NCI-H510A (cell line): ENCODE data around the gene ELF2.
"Not testable (repeated sequence)": the region's sequence is repeated elsewhere in the genome, so short reads cannot be mapped to it uniquely, and the experiment has no call there.

Experiments
- DNase-seq: peaks from one replicate; lab custom pipeline; 2025; lab: John Stamatoyannopoulos, UW

The ELF2 gene

GRCh38 chr4:139188648-139189416 is 11.8 kb upstream of the ELF2 start:
- DNase-seq, result no peak

- no peak for DNase-seq
Measured at GRCh38 chr4:139184129-139184528, 7.1 kb upstream of the ELF2 start.

GRCh38 chr4:139177869-139178619 is 1.0 kb upstream of the ELF2 start:
- peak; percentile 78 for DNase-seq

GRCh38 chr4:139176302-139177048 is 543 bp downstream of the ELF2 start:
- DNase-seq, result peak; percentile 56

GRCh38 chr4:139175646-139176301 is 1.2 kb downstream of the ELF2 start:
- DNase-seq, result peak; percentile 23

- DNase-seq, result no peak
Measured at GRCh38 chr4:139171876-139172691, 4.9 kb downstream of the ELF2 start.

- no peak for DNase-seq
Measured at GRCh38 chr4:139170932-139171331, 6.1 kb downstream of the ELF2 start.

- no peak for DNase-seq
Measured at GRCh38 chr4:139167774-139168444, 9.1 kb downstream of the ELF2 start.

- no peak for DNase-seq
Measured at GRCh38 chr4:139164731-139165130, 12.3 kb downstream of the ELF2 start.

- no peak for DNase-seq
Measured at GRCh38 chr4:139163806-139164206, 13.2 kb downstream of the ELF2 start.

GRCh38 chr4:139157977-139158376 is 19.0 kb downstream of the ELF2 start:
- DNase-seq, result not testable (repeated sequence)

- DNase-seq, result no peak
Measured at GRCh38 chr4:139154952-139155557, 22.0 kb downstream of the ELF2 start.

- no peak for DNase-seq
Measured at GRCh38 chr4:139154538-139154937, 22.5 kb downstream of the ELF2 start.

- DNase-seq, result no peak
Measured at GRCh38 chr4:139154134-139154421, 22.9 kb downstream of the ELF2 start.

- DNase-seq, result no peak
Measured at GRCh38 chr4:139153411-139154133, 23.4 kb downstream of the ELF2 start.

- DNase-seq, result no peak
Measured at GRCh38 chr4:139152249-139152648, 24.8 kb downstream of the ELF2 start.

GRCh38 chr4:139146926-139147629 is 29.9 kb downstream of the ELF2 start:
- no peak for DNase-seq

GRCh38 chr4:139145552-139145932 is 31.5 kb downstream of the ELF2 start:
- DNase-seq, result no peak

GRCh38 chr4:139144911-139145551 is 32.0 kb downstream of the ELF2 start:
- peak; percentile 9 for DNase-seq
